Thyroid gland (tissue), 4 donors: ENCODE data around the gene FANCG.

Source experiments
- POLR2A ChIP-seq, 2 donors: fragments of 450-650 bp; IDR thresholded peaks; one replicate each; pipeline ENCODE4 v1.6.1; 2017; ENCODE audit warnings: antibody characterized with exemption in 2 of 2, mild to moderate bottlenecking in 2 of 2, moderate library complexity in 1 of 2
- TF ChIP-seq, protein P1 (sequence below), 6 experiments: fragments of 200-600 bp in 3 of 6; fragments of 450-650 bp in 3 of 6; sonication (generic) in 3 of 6; IDR thresholded peaks; one replicate each; pipeline ENCODE4 v1.5.1; 2016 to 2019; ENCODE audit warnings: antibody characterized with exemption in 6 of 6, mild to moderate bottlenecking in 2 of 6, inconsistent platforms in 1 of 6, moderate library complexity in 1 of 6

DNA sequence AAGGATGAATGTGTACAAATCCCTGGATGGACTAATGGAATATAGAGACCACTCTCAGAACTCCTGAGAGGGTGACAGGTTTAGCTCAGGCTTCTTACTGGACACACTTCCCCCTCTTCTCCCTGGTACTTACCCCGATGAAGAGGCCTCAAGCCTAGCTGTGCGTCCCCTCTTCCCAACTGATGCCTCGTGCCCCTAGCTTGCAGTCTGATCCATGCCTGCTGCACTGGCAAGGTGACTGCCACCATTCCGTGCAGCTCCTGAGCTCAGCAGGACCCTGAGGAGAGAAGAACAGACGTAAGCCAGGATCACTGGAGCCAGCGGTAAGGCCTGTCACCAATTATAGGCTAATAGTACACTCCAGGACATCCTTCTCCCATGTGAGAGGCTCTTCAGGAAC is 28.7 kb upstream of the FANCG start:
- TF ChIP-seq, protein P1, sequence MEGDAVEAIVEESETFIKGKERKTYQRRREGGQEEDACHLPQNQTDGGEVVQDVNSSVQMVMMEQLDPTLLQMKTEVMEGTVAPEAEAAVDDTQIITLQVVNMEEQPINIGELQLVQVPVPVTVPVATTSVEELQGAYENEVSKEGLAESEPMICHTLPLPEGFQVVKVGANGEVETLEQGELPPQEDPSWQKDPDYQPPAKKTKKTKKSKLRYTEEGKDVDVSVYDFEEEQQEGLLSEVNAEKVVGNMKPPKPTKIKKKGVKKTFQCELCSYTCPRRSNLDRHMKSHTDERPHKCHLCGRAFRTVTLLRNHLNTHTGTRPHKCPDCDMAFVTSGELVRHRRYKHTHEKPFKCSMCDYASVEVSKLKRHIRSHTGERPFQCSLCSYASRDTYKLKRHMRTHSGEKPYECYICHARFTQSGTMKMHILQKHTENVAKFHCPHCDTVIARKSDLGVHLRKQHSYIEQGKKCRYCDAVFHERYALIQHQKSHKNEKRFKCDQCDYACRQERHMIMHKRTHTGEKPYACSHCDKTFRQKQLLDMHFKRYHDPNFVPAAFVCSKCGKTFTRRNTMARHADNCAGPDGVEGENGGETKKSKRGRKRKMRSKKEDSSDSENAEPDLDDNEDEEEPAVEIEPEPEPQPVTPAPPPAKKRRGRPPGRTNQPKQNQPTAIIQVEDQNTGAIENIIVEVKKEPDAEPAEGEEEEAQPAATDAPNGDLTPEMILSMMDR (IDR thresholded peaks at IDR 0.05): no peak
- TF ChIP-seq POLR2A (IDR thresholded peaks at IDR 0.05): no peak
